DOHH2 (cell line): ENCODE measurements around the gene KRTAP5-11.

Experiments
- H3F3A ChIP-seq: fragments of 200-600 bp; sonication (generic), shearing (Covaris generic); 2 replicates; pipeline ENCODE4 v1.6.0; 2016; ENCODE audit warnings: antibody characterized with exemption, mild to moderate bottlenecking; ENCODE audit not compliant: control insufficient read depth, insufficient read depth
- H3K27ac ChIP-seq: fragments of 200-600 bp; sonication (generic); 2 replicates; pipeline ENCODE4 v1.5.1; 2014; ENCODE audit warnings: low read depth, mild to moderate bottlenecking, low read length, moderate library complexity
- H3K27me3 ChIP-seq: fragments of 200-600 bp; sonication (generic); 2 replicates; pipeline ENCODE4 v1.6.1; 2014; ENCODE audit warnings: mild to moderate bottlenecking, low read length, mixed read lengths; ENCODE audit not compliant: control insufficient read depth
- H3K36me3 ChIP-seq: fragments of 200-600 bp; sonication (generic); 2 replicates; pipeline ENCODE4 v1.6.1; 2014; ENCODE audit warnings: mild to moderate bottlenecking, low read length, moderate library complexity, mixed read lengths; ENCODE audit not compliant: control insufficient read depth
- H3K4me1 ChIP-seq: fragments of 200-600 bp; sonication (generic); 2 replicates; pipeline ENCODE4 v1.6.1; 2014; ENCODE audit warnings: mild to moderate bottlenecking, low read length, mixed read lengths; ENCODE audit not compliant: control insufficient read depth
- H3K4me2 ChIP-seq: fragments of 200-600 bp; sonication (generic); 2 replicates; pipeline ENCODE4 v1.6.0; 2014; ENCODE audit warnings: mild to moderate bottlenecking, low read length, moderate library complexity
- H3K4me3 ChIP-seq: fragments of 200-600 bp; sonication (generic); 2 replicates; pipeline ENCODE4 v1.5.1; 2014; ENCODE audit warnings: mild to moderate bottlenecking, low read length, mixed read lengths
- H3K79me2 ChIP-seq: fragments of 200-600 bp; sonication (generic); 2 replicates; pipeline ENCODE4 v1.6.1; 2014; ENCODE audit warnings: mild to moderate bottlenecking, low read length, mixed read lengths; ENCODE audit not compliant: control insufficient read depth
- H3K9me2 ChIP-seq: fragments of 200-600 bp; sonication (generic); replicated peaks from 2 replicates; pipeline ENCODE4 v1.6.1; 2014; ENCODE audit warnings: mild to moderate bottlenecking, low read length, mixed read lengths; ENCODE audit not compliant: control insufficient read depth
- H3K9me3 ChIP-seq: fragments of 200-600 bp; sonication (generic); 2 replicates; pipeline ENCODE4 v1.6.1; 2014; ENCODE audit warnings: antibody characterized with exemption, low read length, mixed read lengths; ENCODE audit not compliant: control insufficient read depth, insufficient read depth
- H4K20me1 ChIP-seq: fragments of 200-600 bp; sonication (generic); 2 replicates; pipeline ENCODE4 v1.6.0; 2014; ENCODE audit warnings: low read depth, mild to moderate bottlenecking, antibody characterized with exemption, low read length, moderate library complexity; ENCODE audit not compliant: control insufficient read depth, insufficient read depth
- EZH2phosphoT487 ChIP-seq: fragments of 200-600 bp; sonication (generic); IDR thresholded peaks from 2 replicates; pipeline ENCODE4 v1.6.1; 2017; ENCODE audit warnings: borderline replicate concordance, mild to moderate bottlenecking, antibody characterized with exemption, low read length, moderate library complexity, mixed read lengths
- TF ChIP-seq, protein P1 (sequence below): fragments of 200-600 bp; sonication (generic); IDR thresholded peaks from one replicate; pipeline ENCODE4 v1.5.1; 2014; ENCODE audit warnings: antibody characterized with exemption, mild to moderate bottlenecking, low read depth, low read length; ENCODE audit not compliant: poor library complexity, severe bottlenecking

Gene KRTAP5-11

DNA sequence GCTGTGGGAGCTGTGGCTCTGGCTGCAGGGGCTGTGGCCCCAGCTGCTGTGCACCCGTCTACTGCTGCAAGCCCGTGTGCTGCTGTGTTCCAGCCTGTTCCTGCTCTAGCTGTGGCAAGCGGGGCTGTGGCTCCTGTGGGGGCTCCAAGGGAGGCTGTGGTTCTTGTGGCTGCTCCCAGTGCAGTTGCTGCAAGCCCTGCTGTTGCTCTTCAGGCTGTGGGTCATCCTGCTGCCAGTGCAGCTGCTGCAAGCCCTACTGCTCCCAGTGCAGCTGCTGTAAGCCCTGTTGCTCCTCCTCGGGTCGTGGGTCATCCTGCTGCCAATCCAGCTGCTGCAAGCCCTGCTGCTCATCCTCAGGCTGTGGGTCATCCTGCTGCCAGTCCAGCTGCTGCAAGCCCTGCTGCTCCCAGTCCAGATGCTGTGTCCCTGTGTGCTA, 33.9 kb downstream of the KRTAP5-11 start:
- no peaks in the 10 kb centered on the region for H3K9me2 ChIP-seq

GRCh38 chr11:71548120-71548519, 34.6 kb downstream of the KRTAP5-11 start, which contains the start of gene KRTAP5-9:
Gene KRTAP5-9, plus strand, starts transcription at chr11:71548420. Its CDS starts 238 bp downstream, at chr11:71548658.
- Histone ChIP-seq H3K4me2 (no peak within 1 kb of the TSS), H3K4me3 (no peak within 1 kb of the TSS), H3K36me3 (no peaks in the 10 kb centered on the region), H3K4me1 (no peaks in the 10 kb centered on the region), H3F3A (no peaks in the 10 kb centered on the region), H3K9me3 (no peaks in the 10 kb centered on the region; the same call in 1 of the 2 replicates), H3K27ac (no peak within 1 kb of the TSS), H4K20me1 (no peaks in the 10 kb centered on the region), H3K79me2 (no peaks in the 10 kb centered on the region), H3K9me2 (no peaks in the 10 kb centered on the region), H3K27me3 (peaks cover 35% of the 10 kb centered on the region)
- TF ChIP-seq, protein P1, sequence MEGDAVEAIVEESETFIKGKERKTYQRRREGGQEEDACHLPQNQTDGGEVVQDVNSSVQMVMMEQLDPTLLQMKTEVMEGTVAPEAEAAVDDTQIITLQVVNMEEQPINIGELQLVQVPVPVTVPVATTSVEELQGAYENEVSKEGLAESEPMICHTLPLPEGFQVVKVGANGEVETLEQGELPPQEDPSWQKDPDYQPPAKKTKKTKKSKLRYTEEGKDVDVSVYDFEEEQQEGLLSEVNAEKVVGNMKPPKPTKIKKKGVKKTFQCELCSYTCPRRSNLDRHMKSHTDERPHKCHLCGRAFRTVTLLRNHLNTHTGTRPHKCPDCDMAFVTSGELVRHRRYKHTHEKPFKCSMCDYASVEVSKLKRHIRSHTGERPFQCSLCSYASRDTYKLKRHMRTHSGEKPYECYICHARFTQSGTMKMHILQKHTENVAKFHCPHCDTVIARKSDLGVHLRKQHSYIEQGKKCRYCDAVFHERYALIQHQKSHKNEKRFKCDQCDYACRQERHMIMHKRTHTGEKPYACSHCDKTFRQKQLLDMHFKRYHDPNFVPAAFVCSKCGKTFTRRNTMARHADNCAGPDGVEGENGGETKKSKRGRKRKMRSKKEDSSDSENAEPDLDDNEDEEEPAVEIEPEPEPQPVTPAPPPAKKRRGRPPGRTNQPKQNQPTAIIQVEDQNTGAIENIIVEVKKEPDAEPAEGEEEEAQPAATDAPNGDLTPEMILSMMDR = no peak
- TF ChIP-seq EZH2phosphoT487 = no peak

More for the DNA sequence above, 33.9 kb downstream of the KRTAP5-11 start:
- no peaks in the 10 kb centered on the region for H4K20me1 ChIP-seq
- H3K4me2 ChIP-seq = no peak overlapping the region
- H3K9me3 ChIP-seq = no peaks in the 10 kb centered on the region; the same call in 1 of the 2 replicates
- H3K27me3 ChIP-seq = peaks cover 29% of the 10 kb centered on the region
- H3F3A ChIP-seq = no peaks in the 10 kb centered on the region
- no peak for TF ChIP-seq EZH2phosphoT487
- TF ChIP-seq, protein P1 = no peak
- H3K4me3 ChIP-seq = no peak overlapping the region
- no peaks in the 10 kb centered on the region for H3K4me1 ChIP-seq
- H3K79me2 ChIP-seq = no peaks in the 10 kb centered on the region
- H3K27ac ChIP-seq = no peak overlapping the region
- no peaks in the 10 kb centered on the region for H3K36me3 ChIP-seq

DNA sequence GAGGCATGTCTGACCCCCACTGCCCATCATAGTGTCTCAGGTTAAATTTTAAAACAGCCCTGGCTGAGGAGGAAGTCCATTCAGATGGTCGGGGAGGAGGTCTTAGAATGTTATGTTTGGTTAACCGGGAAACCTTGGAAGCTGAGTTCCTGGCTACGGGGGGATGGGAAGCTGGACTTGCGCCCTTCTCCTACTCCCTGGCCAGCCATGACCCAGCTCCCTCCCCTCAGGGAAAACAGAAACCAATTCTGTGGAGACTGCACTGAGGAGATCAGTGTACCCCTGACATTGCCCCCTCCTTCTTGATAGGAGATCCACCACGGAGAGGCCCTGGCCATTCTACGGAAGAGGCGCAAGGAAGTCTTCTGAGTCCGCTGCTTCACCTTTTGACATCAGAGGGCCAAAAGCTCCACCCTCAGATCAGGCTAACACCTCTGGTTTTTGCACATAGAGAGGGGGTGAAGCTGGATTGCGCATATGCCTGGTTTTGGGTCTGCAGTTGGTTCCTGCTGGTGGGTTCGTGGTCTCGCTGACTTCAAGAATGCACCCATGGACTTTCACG, 37.2 kb downstream of the KRTAP5-11 start:
- Histone ChIP-seq H3K4me3 (no peak overlapping the region), H3K9me2 (no peaks in the 10 kb centered on the region), H3K27me3 (peaks cover 30% of the 10 kb centered on the region), H3K9me3 (peaks cover 3% of the 10 kb centered on the region), H3K36me3 (no peaks in the 10 kb centered on the region), H3K4me1 (no peaks in the 10 kb centered on the region), H3K79me2 (no peaks in the 10 kb centered on the region), H4K20me1 (no peaks in the 10 kb centered on the region), H3K27ac (no peak overlapping the region), H3F3A (no peaks in the 10 kb centered on the region), H3K4me2 (no peak overlapping the region)
- TF ChIP-seq EZH2phosphoT487 = no peak
- TF ChIP-seq, protein P1 = no peak
